Thoracic aorta (tissue), 2 donors: ENCODE measurements around the gene MYOG. TPM values are rescaled to one million over a fixed set of nuclear protein-coding genes. Genes with fewer than 3 reads are reported as not detected.

Experiments
- ATAC-seq: fragments of 150-250 bp; one replicate; pipeline ENCODE4 v1.8.0; 2017; ENCODE audit warnings: low read depth; ENCODE audit not compliant: insufficient number of reproducible peaks, low FRiP score
- DNase-seq: peaks from one replicate; pipeline ENCODE4 v3.0.0-alpha.2; 2020; ENCODE audit warnings: low spot score
- H3K27ac ChIP-seq, 2 donors: fragments of 200-600 bp; sonication (generic); 1 replicate in 1 of 2; 2 replicates in 1 of 2; pipeline ENCODE4 v1.5.1; 2016; ENCODE audit warnings: mild to moderate bottlenecking in 2 of 2, moderate library complexity in 2 of 2
- H3K27me3 ChIP-seq: fragments of 200-600 bp; sonication (generic); replicated peaks from 2 replicates; pipeline ENCODE4 v1.6.0; 2016; ENCODE audit warnings: mild to moderate bottlenecking; ENCODE audit not compliant: insufficient read depth
- H3K36me3 ChIP-seq: fragments of 200-600 bp; sonication (generic); one replicate; pipeline ENCODE4 v1.5.1; 2016
- H3K4me1 ChIP-seq, 2 donors: fragments of 200-600 bp; sonication (generic); 1 replicate in 1 of 2; 2 replicates in 1 of 2; pipeline versions ENCODE4 v1.5.1 to v1.6.0; 2016; ENCODE audit warnings: low read depth in 2 of 2, mild to moderate bottlenecking in 1 of 2; ENCODE audit not compliant: control insufficient read depth in 1 of 2
- H3K4me3 ChIP-seq: fragments of 200-600 bp; sonication (generic); 2 replicates; pipeline ENCODE4 v1.5.1; 2016; ENCODE audit warnings: mild to moderate bottlenecking
- H3K9me3 ChIP-seq: fragments of 200-600 bp; sonication (generic); 2 replicates; pipeline ENCODE4 v1.5.1; 2016
- CTCF ChIP-seq: fragments of 200-600 bp; sonication (generic); IDR thresholded peaks from one replicate; pipeline ENCODE4 v1.5.1; 2019; ENCODE audit warnings: antibody characterized with exemption
- total RNA-seq, 2 donors: library from RNA; depleted of rRNA; stranded (reverse); fragments of >200 nt; gene quantifications; one replicate each; pipeline versions ENCODE4 v1.1.0 to v1.2.3, GENCODE V29; 2016

MYOG gene
- total RNA-seq, 2 donors from 2014 or later = not detected

- Histone ChIP-seq H3K36me3 (peaks cover 4% of the 10 kb centered on the region), H3K27me3 (no peaks in the 10 kb centered on the region), H3K4me3 (no peak overlapping the region), H3K4me1 (peaks cover 9 to 17% of the 10 kb centered on the region in 2 donors), H3K9me3 (no peaks in the 10 kb centered on the region), H3K27ac (no peak overlapping the region)
- ATAC-seq (no peak), DNase-seq (no peak)
- no peak for TF ChIP-seq CTCF
Measured at GRCh38 chr1:203073469-203073868, 12.3 kb downstream of the MYOG start.

- Histone ChIP-seq H3K4me1 (peaks cover 12 to 23% of the 10 kb centered on the region in 2 donors), H3K27me3 (no peaks in the 10 kb centered on the region), H3K9me3 (no peaks in the 10 kb centered on the region), H3K36me3 (peaks cover 4% of the 10 kb centered on the region), H3K27ac (no peak overlapping the region), H3K4me3 (no peak overlapping the region)
- DNase-seq = no peak
- TF ChIP-seq CTCF = no peak
- no peak for ATAC-seq
Measured at GRCh38 chr1:203072911-203073310, 12.9 kb downstream of the MYOG start.

GRCh38 chr1:203072002-203072602 lies 13.7 kb downstream of the MYOG start:
- Histone ChIP-seq H3K9me3 (no peaks in the 10 kb centered on the region), H3K4me1 (peaks cover 12 to 27% of the 10 kb centered on the region in 2 donors), H3K36me3 (peaks cover 4% of the 10 kb centered on the region), H3K27me3 (no peaks in the 10 kb centered on the region), H3K4me3 (no peak overlapping the region), H3K27ac (no peak overlapping the region)
- DNase-seq (no peak), ATAC-seq (no peak)
- no peak for TF ChIP-seq CTCF

GRCh38 chr1:203069030-203069747 lies 16.6 kb downstream of the MYOG start:
- ATAC-seq (peak; percentile 75), DNase-seq (no peak)
- H3K4me3 ChIP-seq = no peak overlapping the region
- peaks cover 12 to 27% of the 10 kb centered on the region in 2 donors for H3K4me1 ChIP-seq
- no peaks in the 10 kb centered on the region for H3K9me3 ChIP-seq
- H3K27ac ChIP-seq = peak overlapping the region; percentile 68 to 77
- H3K27me3 ChIP-seq = no peaks in the 10 kb centered on the region
- peaks cover 4% of the 10 kb centered on the region for H3K36me3 ChIP-seq
- TF ChIP-seq CTCF = no peak

- Histone ChIP-seq H3K27me3 (no peaks in the 10 kb centered on the region), H3K36me3 (peaks cover 4% of the 10 kb centered on the region), H3K4me1 (peaks cover 12 to 27% of the 10 kb centered on the region in 2 donors), H3K4me3 (no peak overlapping the region), H3K27ac (no peak overlapping the region), H3K9me3 (no peaks in the 10 kb centered on the region)
- ATAC-seq (no peak), DNase-seq (no peak)
- TF ChIP-seq CTCF = no peak
Measured at GRCh38 chr1:203066965-203067364, 18.8 kb downstream of the MYOG start.
